ENCODE results near the gene KLHL18.
"Not testable (repeated sequence)": the region's sequence is repeated elsewhere in the genome, so short reads cannot be mapped to it uniquely, and the experiment has no call there.

KLHL18 gene

GRCh38 chr3:47359323-47359722 is 76.6 kb downstream of the KLHL18 start:
- no peak for DNase-seq (ENCODE audit: low read depth in 2 of 2, low spot score in 1 of 2)

GRCh38 chr3:47360110-47360517 is 77.4 kb downstream of the KLHL18 start:
- DNase-seq (ENCODE audit: low read depth in 2 of 2, low spot score in 1 of 2): not testable (repeated sequence)

GRCh38 chr3:47362701-47363100 is 80.0 kb downstream of the KLHL18 start:
- no peak for DNase-seq (ENCODE audit: low read depth in 2 of 2, low spot score in 1 of 2)

GRCh38 chr3:47365213-47366153 is 82.7 kb downstream of the KLHL18 start:
- DNase-seq (ENCODE audit: low read depth in 2 of 2, low spot score in 1 of 2): no peak

- no peak for DNase-seq (ENCODE audit: low read depth in 2 of 2, low spot score in 1 of 2)
Observed at GRCh38 chr3:47366833-47367232, 84.1 kb downstream of the KLHL18 start.

- DNase-seq (ENCODE audit: low read depth in 2 of 2, low spot score in 1 of 2): no peak
Observed at GRCh38 chr3:47367631-47368030, 84.9 kb downstream of the KLHL18 start.

- not testable (repeated sequence) for DNase-seq (ENCODE audit: low read depth in 2 of 2, low spot score in 1 of 2)
Observed at GRCh38 chr3:47370020-47370419, 87.3 kb downstream of the KLHL18 start.

- no peak for DNase-seq (ENCODE audit: low read depth in 2 of 2, low spot score in 1 of 2)
Observed at GRCh38 chr3:47370887-47371697, 88.3 kb downstream of the KLHL18 start.

GRCh38 chr3:47374587-47374986 is 91.8 kb downstream of the KLHL18 start:
- no peak for DNase-seq (ENCODE audit: low read depth in 2 of 2, low spot score in 1 of 2)

GRCh38 chr3:47376393-47376792 is 93.6 kb downstream of the KLHL18 start:
- DNase-seq (ENCODE audit: low read depth in 2 of 2, low spot score in 1 of 2): no peak

GRCh38 chr3:47377186-47377585 is 94.4 kb downstream of the KLHL18 start:
- no peak for DNase-seq (ENCODE audit: low read depth in 2 of 2, low spot score in 1 of 2)

- no peak for DNase-seq (ENCODE audit: low read depth in 2 of 2, low spot score in 1 of 2)
Observed at GRCh38 chr3:47378869-47379268, 96.1 kb downstream of the KLHL18 start.

GRCh38 chr3:47379411-47379899 is 96.7 kb downstream of the KLHL18 start:
- no peak for DNase-seq (ENCODE audit: low read depth in 2 of 2, low spot score in 1 of 2)

GRCh38 chr3:47380026-47380600 is 97.4 kb downstream of the KLHL18 start:
- no peak for DNase-seq (ENCODE audit: low read depth in 2 of 2, low spot score in 1 of 2)

GRCh38 chr3:47380601-47381316 is 98.0 kb downstream of the KLHL18 start, which contains the start of gene PTPN23:
Gene PTPN23, plus strand, starts transcription at chr3:47381021. Its CDS starts 76 bp downstream, at chr3:47381097.
- peak; percentile 95 to 99 for DNase-seq (ENCODE audit: low read depth in 2 of 2, low spot score in 1 of 2)

- peak; percentile 35 to 60 for DNase-seq (ENCODE audit: low read depth in 2 of 2, low spot score in 1 of 2)
Observed at GRCh38 chr3:47381317-47382157, 98.8 kb downstream of the KLHL18 start.

GRCh38 chr3:47384425-47384824 is 101.7 kb downstream of the KLHL18 start:
- no peak for DNase-seq (ENCODE audit: low read depth in 2 of 2, low spot score in 1 of 2)

GRCh38 chr3:47385007-47385406 is 102.3 kb downstream of the KLHL18 start:
- no peak for DNase-seq (ENCODE audit: low read depth in 2 of 2, low spot score in 1 of 2)

- no peak for DNase-seq (ENCODE audit: low read depth in 2 of 2, low spot score in 1 of 2)
Observed at GRCh38 chr3:47385796-47386195, 103.1 kb downstream of the KLHL18 start.

GRCh38 chr3:47392933-47393332 is 110.2 kb downstream of the KLHL18 start:
- DNase-seq (ENCODE audit: low read depth in 2 of 2, low spot score in 1 of 2): no peak
